ENCODE results near the gene MTMR2. TPM values are rescaled to one million over a fixed set of nuclear protein-coding genes. Genes with fewer than 3 reads are reported as not detected.

MTMR2 gene
- total RNA-seq, 1 donor from 2014 or later = 32.6 TPM

DNA sequence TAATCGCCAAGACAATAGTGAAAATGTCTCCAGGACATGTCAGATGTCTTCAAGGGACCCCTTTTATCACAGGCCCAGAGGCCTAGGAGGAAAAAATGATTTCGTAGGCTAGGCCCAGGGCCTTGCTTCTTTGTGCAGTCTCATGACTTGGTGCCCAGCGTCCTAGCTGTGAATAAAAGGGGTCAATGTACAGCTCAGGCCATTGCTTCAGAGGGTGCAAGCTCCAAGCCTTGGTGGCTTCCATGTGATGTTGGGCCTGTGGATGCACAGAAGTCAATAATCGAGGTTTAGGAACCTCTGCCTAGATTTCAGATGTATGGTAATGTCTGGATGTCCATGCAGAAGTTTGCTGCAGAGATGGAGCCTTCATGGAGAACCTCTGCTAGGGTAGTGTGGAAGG is 20.7 kb upstream of the MTMR2 start:
- TF ChIP-seq, protein P1, sequence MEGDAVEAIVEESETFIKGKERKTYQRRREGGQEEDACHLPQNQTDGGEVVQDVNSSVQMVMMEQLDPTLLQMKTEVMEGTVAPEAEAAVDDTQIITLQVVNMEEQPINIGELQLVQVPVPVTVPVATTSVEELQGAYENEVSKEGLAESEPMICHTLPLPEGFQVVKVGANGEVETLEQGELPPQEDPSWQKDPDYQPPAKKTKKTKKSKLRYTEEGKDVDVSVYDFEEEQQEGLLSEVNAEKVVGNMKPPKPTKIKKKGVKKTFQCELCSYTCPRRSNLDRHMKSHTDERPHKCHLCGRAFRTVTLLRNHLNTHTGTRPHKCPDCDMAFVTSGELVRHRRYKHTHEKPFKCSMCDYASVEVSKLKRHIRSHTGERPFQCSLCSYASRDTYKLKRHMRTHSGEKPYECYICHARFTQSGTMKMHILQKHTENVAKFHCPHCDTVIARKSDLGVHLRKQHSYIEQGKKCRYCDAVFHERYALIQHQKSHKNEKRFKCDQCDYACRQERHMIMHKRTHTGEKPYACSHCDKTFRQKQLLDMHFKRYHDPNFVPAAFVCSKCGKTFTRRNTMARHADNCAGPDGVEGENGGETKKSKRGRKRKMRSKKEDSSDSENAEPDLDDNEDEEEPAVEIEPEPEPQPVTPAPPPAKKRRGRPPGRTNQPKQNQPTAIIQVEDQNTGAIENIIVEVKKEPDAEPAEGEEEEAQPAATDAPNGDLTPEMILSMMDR (conservative IDR thresholded peaks at IDR 0.05; ENCODE audit: low read depth, low read length) = no peak
- H3K4me3 ChIP-seq (ENCODE audit: low read depth, low read length) = no peak overlapping the region
- no peak for DNase-seq (ENCODE audit: low read depth)

- TF ChIP-seq, protein P1 (conservative IDR thresholded peaks at IDR 0.05; ENCODE audit: low read depth, low read length) = no peak
- H3K4me3 ChIP-seq (ENCODE audit: low read depth, low read length) = no peak overlapping the region
- DNase-seq (ENCODE audit: low read depth) = no peak
These were observed 19.6 kb upstream of the MTMR2 start for GRCh38 chr11:95943546-95943945.

GRCh38 chr11:95939091-95939490 is 15.2 kb upstream of the MTMR2 start:
- H3K4me3 ChIP-seq (ENCODE audit: low read depth, low read length) = no peak overlapping the region
- no peak for DNase-seq (ENCODE audit: low read depth)
- TF ChIP-seq, protein P1 (conservative IDR thresholded peaks at IDR 0.05; ENCODE audit: low read depth, low read length) = no peak

GRCh38 chr11:95937358-95937757 is 13.5 kb upstream of the MTMR2 start:
- TF ChIP-seq, protein P1 (conservative IDR thresholded peaks at IDR 0.05; ENCODE audit: low read depth, low read length) = no peak
- no peak overlapping the region for H3K4me3 ChIP-seq (ENCODE audit: low read depth, low read length)
- DNase-seq (ENCODE audit: low read depth) = no peak

GRCh38 chr11:95933594-95933993 is 9.7 kb upstream of the MTMR2 start:
- TF ChIP-seq, protein P1 (conservative IDR thresholded peaks at IDR 0.05; ENCODE audit: low read depth, low read length) = no peak
- DNase-seq (ENCODE audit: low read depth) = no peak
- no peak overlapping the region for H3K4me3 ChIP-seq (ENCODE audit: low read depth, low read length)

DNA sequence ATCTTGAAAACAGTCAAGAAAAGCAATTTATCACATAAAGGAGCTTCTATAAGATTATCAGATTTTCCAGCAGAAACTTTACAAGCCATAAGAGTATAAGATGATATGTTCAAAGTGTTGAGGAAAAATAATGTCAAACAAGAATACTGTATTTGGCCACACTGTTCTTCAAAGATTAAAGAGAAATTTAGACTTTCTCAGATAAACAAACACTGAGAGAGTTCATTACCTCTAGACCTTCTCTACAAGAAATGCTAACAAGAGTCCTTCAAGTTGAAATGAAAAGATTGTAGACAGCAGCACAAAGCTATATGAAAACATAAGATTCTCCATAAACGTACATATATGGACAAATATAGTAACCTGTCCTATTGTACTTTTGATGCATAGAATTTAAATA is 8.0 kb upstream of the MTMR2 start:
- H3K4me3 ChIP-seq (ENCODE audit: low read depth, low read length) = no peak overlapping the region
- TF ChIP-seq, protein P1 (conservative IDR thresholded peaks at IDR 0.05; ENCODE audit: low read depth, low read length) = no peak
- DNase-seq (ENCODE audit: low read depth) = no peak

DNA sequence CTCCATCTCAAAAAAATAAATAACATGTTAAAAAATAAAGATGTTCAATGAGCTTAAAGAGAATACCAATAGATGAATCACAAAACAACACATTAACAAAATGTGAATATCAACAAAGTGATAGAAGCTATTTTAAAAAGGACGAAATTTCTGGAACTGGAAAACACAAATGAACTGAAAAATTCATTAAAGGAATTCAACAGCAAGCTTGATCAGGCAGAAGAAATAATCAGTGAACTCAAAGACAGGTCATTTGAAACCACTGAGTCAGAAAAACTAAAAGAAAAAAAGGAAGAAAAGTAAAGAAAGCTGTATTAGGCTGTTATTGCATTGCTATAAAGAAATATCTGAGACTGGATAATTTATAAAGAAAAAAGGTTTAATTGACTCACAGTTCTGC is 7.0 kb upstream of the MTMR2 start:
- TF ChIP-seq, protein P1 (conservative IDR thresholded peaks at IDR 0.05; ENCODE audit: low read depth, low read length) = no peak
- no peak for DNase-seq (ENCODE audit: low read depth)

More for the DNA sequence above, 7.0 kb upstream of the MTMR2 start:
- no peak overlapping the region for H3K4me3 ChIP-seq (ENCODE audit: low read depth, low read length)

All from epithelial cell of proximal tubule (primary cell).